Globus pallidus (tissue), 1 donor: ENCODE results near the gene OVOL3.

Experiments used
- DNase-seq: peaks from one replicate; pipeline ENCODE4 v3.0.0-alpha.2; 2015; ENCODE audit warnings: low spot score

OVOL3 gene

DNA sequence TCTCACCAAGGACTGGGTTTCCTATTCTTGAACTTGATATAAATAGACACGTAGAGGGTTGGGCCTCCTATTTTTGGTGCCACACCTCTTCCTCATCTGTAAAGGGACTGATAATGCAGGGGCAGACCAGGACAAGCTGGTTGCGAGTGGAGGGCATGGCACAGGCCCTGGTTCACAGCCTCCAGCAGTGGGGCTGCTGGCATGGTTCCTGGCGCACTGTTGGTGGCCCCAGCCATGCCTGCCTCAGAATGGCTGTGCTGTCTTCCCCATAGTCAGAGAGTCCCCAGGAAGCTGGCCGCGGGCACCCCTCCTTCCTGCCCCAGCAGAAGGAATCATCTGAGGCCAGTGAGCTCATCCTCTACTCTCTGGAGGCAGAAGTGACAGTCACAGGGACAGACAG lies 10.5 kb upstream of the OVOL3 start:
- no peak for DNase-seq

DNA sequence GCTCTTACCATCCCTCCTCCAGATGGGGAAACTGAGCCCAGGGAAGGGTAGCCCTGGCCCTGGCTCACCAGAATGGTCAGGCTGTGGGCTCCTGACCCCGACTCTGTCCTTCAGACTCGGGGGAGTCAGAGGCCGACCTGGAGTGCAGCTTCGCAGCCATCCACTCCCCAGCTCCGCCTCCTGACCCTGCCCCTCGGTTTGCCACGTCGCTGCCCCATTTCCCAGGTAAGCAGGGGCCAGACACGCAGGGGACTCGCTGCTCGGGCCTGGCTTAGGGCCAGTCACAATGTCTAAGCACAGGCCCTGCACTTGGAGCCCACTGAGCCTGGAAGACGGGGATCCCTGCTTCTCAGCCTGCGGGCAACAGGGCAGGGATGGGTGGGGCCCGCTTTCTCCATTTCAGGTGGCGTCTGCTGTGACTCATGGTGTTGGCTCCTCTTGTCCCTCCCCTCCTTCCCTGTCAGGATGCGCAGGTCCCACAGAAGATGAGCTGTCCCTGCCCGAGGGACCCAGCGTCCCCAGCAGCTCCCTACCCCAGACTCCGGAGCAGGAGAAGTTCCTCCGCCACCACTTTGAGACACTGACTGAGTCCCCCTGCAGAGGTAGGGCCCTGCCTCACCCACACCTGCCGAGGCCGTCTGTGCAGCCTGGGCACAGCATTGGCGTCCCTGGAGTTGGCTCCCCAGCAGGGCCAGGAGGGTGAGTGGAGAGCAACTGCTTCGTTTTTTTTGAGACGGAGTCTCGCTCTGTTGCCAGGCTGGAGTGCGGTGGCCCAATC lies 9.2 kb upstream of the OVOL3 start:
- no peak for DNase-seq

DNA sequence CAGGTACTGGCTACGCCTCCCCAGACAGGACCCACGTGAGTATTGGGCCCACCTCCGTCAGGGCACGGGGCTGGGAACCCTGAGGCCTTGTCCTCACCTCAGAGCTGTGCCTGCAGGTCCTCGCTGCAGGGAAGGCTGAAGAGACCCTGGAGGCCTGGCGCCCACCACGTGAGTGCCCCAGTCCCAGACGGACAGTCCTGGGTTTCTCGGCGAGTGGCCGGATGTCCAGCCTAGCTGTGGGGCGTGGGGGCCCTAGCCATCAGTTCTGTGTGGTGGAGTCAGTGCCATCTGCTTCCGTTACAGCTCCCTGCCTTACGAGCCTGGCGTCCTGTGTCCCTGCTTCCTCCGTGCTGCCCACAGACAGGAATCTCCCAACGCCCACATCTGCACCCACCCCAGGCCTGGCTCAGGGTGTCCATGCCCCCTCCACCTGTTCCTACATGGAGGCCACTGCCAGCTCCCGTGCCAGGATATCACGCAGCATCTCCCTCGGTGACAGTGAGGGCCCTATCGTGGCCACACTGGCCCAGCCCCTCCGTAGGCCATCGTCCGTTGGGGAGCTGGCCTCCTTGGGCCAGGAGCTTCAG lies 7.8 kb upstream of the OVOL3 start:
- DNase-seq = no peak

DNA sequence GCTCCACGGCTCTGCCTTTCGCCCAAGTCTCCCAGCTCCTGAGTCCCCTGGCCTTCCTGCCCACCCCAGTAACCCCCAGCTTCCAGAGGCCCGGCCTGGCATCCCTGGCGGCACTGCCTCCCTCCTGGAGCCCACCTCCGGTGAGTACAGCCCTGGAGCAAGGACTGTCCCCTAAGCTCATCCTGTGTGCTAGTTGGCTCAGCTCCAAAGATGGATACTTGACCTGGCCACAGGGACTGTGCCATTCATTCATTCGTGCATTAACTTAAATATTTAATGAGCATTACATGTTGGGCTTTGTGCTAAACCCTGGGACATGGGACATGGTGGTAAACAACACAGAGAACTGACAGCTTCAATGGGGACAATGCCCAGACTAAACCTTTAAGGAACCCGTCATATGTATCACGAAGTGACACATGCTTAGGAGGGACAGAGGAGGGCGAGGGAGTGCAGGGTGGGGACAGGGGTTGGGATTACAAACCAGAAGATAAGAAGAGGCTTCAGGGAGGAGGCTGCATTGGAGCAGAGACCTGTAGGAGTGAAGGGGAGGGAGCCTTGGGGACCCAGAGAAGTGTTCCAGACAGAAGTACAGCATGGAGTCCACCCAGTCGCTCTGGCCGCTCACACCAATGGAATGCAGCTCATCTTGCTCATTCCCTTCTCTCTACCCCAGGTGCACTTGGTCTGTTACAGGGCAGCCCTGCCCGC lies 6.9 kb upstream of the OVOL3 start:
- no peak for DNase-seq

GRCh38 chr19:36106441-36106840 lies 4.5 kb upstream of the OVOL3 start:
- no peak for DNase-seq

DNA sequence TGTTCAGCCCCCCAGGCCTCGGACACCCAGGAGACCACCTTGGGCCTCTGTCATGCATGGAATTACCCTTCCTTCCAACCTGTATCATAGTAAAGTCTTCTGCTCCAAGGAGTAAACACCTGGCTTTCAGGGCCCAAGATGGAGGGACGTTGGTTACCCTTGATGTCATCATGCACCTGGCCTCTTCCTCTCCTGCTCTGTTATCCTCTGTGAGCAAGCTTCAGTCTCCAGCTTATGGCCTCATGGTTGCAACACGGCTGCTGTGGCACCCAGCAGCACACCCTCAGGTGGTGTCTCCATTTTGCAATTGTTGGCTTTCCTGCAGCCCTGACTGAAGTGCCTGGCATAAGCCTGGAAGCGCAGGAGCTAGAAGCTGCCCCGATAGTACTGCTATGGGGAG lies 4.0 kb upstream of the OVOL3 start:
- DNase-seq = no peak

DNA sequence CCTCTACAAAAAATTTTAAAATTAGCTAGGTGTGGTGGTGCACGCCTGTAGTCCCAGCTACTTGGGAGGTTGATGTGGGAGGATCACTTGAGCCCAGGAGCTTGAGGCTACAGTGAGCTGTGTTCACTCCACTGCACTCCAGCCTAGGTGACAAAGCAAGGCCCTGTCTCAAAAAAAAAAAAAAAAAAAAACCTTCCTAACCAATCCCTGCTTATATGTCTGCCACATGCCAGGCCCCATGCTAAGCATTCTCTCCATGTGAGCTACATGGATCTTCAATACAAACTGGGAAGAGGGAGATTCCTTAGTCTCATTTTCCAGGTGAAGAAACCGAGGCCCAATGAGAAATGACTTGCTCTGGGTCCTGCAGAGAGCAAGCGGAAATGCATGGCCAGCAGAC lies 2.3 kb upstream of the OVOL3 start:
- no peak for DNase-seq

DNA sequence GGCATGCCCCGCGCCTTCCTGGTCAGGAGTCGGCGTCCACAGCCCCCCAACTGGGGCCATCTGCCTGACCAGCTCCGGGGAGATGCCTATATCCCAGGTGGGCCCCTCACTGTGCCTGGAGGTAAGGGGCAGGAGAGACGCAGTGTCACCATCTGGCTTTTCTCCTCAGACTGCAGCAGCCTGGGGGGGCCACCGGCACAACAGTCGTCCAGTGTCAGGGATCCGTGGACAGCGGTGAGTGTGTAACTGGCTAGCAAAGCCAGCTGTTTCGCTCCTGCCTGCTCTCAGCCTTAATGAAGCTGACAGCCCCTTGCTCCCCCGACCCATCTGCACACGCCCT lies 227 bp downstream of the OVOL3 start:
- no peak for DNase-seq

DNA sequence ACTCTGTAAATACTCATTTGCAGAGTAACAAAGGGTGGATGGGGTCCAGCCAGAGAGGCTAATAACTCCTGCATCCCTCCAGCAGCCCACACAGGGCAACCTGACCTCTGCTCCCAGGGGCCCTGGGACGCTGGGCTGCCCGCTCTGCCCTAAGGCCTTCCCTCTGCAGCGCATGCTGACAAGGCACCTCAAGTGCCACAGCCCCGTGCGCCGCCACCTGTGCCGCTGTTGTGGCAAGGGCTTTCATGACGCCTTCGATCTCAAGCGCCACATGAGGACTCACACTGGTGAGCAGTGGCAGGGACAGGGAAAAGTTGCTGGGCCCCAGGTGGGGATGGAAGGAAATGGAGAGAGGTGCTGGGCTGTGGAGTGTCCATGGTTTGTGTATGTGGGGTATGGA lies 1.7 kb downstream of the OVOL3 start:
- no peak for DNase-seq

DNA sequence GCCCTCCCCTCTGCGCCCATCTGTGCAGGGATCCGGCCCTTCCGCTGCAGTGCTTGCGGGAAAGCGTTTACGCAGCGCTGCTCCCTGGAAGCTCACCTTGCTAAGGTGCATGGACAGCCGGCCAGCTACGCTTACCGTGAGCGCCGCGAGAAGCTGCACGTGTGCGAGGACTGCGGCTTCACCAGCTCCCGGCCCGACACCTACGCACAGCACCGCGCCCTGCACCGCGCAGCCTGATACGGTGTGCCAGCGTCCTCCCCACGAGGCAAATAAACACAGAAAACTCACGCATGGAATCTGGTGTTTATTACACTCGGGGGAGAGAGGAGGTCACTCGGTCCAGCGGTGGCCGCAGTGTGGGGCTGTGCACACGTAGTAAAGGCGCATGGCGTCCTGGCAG lies 2.5 kb downstream of the OVOL3 start:
- DNase-seq = no peak

GRCh38 chr19:36113894-36114720 lies 3.2 kb downstream of the OVOL3 start:
- DNase-seq = peak; percentile 40

DNA sequence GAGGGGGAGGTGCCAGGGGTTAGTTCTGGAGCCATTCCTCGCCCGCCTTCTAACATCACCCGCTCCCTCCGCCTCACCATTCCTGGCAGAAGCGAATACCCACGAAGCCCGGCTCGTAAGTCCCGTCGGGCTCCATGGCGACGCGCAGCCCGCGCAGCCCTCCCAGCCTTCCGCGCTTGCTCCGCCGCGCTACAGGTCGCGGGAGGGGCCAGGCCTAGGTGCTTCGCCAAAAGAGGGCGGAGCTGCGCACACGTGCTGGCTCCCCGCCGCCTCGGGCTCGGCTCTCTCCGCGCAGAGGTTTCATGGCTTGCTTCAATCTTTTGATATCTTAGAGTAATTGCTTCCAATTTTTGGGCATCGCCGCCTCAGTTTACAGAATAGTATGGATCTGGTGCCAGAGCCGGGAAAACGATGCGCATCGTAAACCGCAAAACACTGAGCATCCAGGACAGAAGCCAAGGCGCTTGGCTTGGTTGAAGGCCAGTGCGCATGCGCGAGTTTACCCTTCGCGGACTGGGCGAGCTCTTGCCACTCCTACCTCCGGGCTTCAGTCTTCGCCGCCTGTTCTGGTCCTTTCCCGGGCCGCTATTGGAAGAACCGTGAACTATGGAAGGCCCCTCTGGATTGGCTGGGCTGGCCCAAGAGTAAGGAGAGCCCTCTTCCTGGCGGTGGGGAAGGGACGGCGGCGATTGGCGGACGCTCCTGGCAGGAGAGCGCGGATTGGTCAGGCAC lies 3.9 kb downstream of the OVOL3 start, which contains the start of gene POLR2I:
POLR2I (minus strand) TSS at position 155 of the 732 bp plus-strand sequence; CDS start at position 136, 19 bp downstream.
- peak; percentile 100 for DNase-seq

GRCh38 chr19:36115453-36116343 lies 4.8 kb downstream of the OVOL3 start, which contains the start of gene TBCB:
TBCB (plus strand) TSS chr19:36115468; CDS start chr19:36115561, 93 bp downstream.
- no peak for DNase-seq

DNA sequence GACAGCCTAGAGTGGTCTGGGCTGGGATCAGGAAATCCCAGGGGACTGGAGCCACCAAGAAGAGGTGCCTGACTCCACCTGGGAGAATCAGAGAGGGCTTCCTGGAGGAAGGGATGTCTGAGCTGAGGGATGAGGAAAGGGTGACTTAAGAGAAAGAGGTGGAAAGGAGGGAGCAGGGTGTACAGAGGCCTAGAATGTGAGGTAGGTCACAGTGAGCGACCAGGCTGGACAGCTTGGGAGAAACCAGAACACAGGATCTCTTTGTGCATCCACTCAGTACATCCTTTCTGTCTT lies 5.3 kb downstream of the OVOL3 start:
- DNase-seq = no peak

DNA sequence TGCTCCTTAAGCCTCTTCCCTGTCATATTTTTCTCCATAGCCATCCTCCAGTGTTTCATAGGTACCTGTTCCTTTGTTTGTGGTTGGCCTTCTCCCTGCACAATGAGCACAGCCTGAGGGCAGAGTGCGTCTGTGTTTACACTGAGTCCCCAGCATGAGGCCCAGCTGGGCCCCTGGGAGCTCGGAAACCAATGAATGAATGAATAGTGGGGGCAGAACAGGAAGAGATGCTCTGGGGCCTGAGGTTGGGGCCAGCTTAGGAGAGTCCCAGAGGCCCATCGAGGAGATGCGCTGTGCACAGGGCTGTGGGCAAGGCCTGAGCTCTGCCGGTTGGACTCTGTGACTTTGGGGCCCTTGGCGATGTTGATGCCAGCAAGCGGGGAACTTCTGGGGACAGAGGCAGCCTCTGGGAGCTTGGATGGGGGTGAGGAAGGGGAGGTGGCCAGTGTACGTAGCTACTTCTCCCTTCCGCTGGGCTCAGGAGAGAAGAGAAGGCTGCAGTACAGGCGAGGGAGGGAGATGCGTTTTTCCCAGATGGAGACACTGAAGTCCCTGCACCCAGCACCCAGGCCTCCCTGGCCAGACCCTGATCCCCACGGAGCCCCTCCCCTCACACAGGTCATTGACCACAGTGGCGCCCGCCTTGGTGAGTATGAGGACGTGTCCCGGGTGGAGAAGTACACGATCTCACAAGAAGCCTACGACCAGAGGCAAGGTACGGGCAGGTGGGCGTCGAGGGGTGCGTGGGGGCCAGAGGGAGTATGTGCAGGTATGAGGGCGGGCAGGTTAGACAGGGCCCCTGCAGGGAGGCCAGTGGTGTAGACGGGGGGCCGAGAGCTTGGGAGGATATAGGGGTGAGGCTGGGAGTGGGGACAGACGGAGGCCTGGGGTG lies 9.4 kb downstream of the OVOL3 start:
- no peak for DNase-seq

GRCh38 chr19:36120984-36121358 lies 10.0 kb downstream of the OVOL3 start:
- DNase-seq = no peak

- DNase-seq = no peak
Measured at GRCh38 chr19:36121486-36122124, 10.7 kb downstream of the OVOL3 start.

GRCh38 chr19:36125557-36125956 lies 14.6 kb downstream of the OVOL3 start:
- DNase-seq = no peak

DNA sequence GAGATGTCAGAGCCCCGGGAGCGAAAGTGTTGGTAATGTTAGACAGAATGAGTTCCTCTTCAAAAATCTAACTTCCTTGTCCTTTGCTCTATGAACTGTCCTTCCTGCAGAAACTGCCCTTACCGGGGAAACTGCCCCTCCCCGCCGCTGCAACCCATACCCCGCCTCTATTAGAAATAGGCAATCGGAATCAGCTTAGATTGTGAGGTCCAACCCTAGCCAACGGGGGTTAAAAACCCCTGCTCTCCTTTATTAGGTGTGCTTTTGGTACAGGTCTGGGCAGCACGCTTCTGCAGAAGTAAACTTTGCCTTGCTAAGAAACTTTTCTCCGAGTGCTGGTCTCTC lies 17.4 kb downstream of the OVOL3 start:
- no peak for DNase-seq
